ENCODE data around the gene ZNF324.

ZNF324 gene

DNA sequence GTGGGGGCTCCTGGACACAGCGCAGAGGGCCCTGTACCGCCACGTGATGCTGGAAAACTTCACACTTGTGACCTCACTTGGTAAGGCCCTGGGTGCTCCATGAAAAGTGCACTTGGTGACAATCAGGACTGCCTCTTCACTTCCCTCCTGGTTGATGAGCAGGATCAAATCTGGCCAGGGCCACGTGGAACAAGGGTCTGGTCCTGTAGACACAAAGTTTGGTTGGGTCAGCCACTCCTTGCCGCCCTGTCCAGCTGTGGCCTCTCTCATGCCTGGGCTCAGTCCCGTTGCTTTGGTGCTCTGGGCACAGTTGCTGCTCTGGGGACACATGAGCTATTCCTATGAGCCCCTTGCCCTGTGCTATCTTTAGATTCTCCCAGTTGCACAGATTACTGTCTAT, 13.1 kb upstream of the ZNF324 start:
- Histone ChIP-seq H3K4me2 (ENCODE audit: low read depth, low read length, poor library complexity, severe bottlenecking) (no peak overlapping the region), H3K36me3 (ENCODE audit: insufficient read depth, low read length) (no peaks in the 10 kb centered on the region), H3K9ac (ENCODE audit: low read depth, low read length, poor library complexity, severe bottlenecking) (no peak overlapping the region), H3F3A (ENCODE audit: low read depth) (no peaks in the 10 kb centered on the region), H3K4me1 (ENCODE audit: insufficient read depth, low read length, poor library complexity, severe bottlenecking) (peaks cover 14% of the 10 kb centered on the region), H3K4me3 (ENCODE audit: low read length, poor library complexity, severe bottlenecking) (no peak overlapping the region), H4K20me1 (ENCODE audit: insufficient read depth, low read length, poor library complexity, severe bottlenecking) (no peaks in the 10 kb centered on the region), H2AFZ (ENCODE audit: low read length) (no peak overlapping the region), H3K27me3 (ENCODE audit: insufficient read depth, low read length, poor library complexity, severe bottlenecking) (no peaks in the 10 kb centered on the region), H3K9me2 (replicated peaks; ENCODE audit: low read depth, low read length) (no peaks in the 10 kb centered on the region), H3K79me2 (ENCODE audit: insufficient read depth, low read length) (no peaks in the 10 kb centered on the region), H3K9me3 (ENCODE audit: insufficient read depth, low read depth, low read length) (peaks cover 4% of the 10 kb centered on the region; the same call in 1 of the 2 replicates)
- TF ChIP-seq, protein P1, sequence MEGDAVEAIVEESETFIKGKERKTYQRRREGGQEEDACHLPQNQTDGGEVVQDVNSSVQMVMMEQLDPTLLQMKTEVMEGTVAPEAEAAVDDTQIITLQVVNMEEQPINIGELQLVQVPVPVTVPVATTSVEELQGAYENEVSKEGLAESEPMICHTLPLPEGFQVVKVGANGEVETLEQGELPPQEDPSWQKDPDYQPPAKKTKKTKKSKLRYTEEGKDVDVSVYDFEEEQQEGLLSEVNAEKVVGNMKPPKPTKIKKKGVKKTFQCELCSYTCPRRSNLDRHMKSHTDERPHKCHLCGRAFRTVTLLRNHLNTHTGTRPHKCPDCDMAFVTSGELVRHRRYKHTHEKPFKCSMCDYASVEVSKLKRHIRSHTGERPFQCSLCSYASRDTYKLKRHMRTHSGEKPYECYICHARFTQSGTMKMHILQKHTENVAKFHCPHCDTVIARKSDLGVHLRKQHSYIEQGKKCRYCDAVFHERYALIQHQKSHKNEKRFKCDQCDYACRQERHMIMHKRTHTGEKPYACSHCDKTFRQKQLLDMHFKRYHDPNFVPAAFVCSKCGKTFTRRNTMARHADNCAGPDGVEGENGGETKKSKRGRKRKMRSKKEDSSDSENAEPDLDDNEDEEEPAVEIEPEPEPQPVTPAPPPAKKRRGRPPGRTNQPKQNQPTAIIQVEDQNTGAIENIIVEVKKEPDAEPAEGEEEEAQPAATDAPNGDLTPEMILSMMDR (conservative IDR thresholded peaks at IDR 0.05; ENCODE audit: low read length), result no peak
- TF ChIP-seq EZH2phosphoT487 (IDR thresholded peaks at IDR 0.05; ENCODE audit: borderline replicate concordance), result no peak

DNA sequence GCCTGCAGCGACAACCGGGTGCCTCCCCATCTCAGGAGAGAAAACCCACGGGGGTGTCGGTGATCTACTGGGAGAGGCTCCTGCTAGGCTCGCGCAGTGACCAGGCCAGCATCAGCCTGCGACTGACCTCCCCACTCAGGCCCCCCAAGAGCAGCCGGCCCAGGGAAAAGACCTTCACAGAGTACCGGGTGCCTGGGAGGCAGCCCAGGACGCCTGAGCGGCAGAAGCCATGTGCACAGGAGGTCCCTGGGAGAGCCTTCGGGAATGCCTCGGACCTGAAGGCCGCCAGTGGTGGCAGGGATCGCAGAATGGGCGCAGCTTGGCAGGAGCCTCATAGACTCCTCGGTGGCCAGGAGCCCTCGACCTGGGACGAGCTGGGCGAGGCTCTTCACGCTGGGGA, 11.6 kb upstream of the ZNF324 start:
- Histone ChIP-seq H2AFZ (ENCODE audit: low read length) (no peak overlapping the region), H3F3A (ENCODE audit: low read depth) (no peaks in the 10 kb centered on the region), H3K4me2 (ENCODE audit: low read depth, low read length, poor library complexity, severe bottlenecking) (no peak overlapping the region), H3K79me2 (ENCODE audit: insufficient read depth, low read length) (no peaks in the 10 kb centered on the region), H3K4me3 (ENCODE audit: low read length, poor library complexity, severe bottlenecking) (no peak overlapping the region), H3K9me3 (ENCODE audit: insufficient read depth, low read depth, low read length) (no peaks in the 10 kb centered on the region), H3K27me3 (ENCODE audit: insufficient read depth, low read length, poor library complexity, severe bottlenecking) (no peaks in the 10 kb centered on the region), H3K36me3 (ENCODE audit: insufficient read depth, low read length) (no peaks in the 10 kb centered on the region), H4K20me1 (ENCODE audit: insufficient read depth, low read length, poor library complexity, severe bottlenecking) (no peaks in the 10 kb centered on the region), H3K9ac (ENCODE audit: low read depth, low read length, poor library complexity, severe bottlenecking) (no peak overlapping the region), H3K9me2 (replicated peaks; ENCODE audit: low read depth, low read length) (no peaks in the 10 kb centered on the region), H3K4me1 (ENCODE audit: insufficient read depth, low read length, poor library complexity, severe bottlenecking) (peaks cover 14% of the 10 kb centered on the region)
- no peak for TF ChIP-seq EZH2phosphoT487 (IDR thresholded peaks at IDR 0.05; ENCODE audit: borderline replicate concordance)
- TF ChIP-seq, protein P1 (conservative IDR thresholded peaks at IDR 0.05; ENCODE audit: low read length), result no peak

DNA sequence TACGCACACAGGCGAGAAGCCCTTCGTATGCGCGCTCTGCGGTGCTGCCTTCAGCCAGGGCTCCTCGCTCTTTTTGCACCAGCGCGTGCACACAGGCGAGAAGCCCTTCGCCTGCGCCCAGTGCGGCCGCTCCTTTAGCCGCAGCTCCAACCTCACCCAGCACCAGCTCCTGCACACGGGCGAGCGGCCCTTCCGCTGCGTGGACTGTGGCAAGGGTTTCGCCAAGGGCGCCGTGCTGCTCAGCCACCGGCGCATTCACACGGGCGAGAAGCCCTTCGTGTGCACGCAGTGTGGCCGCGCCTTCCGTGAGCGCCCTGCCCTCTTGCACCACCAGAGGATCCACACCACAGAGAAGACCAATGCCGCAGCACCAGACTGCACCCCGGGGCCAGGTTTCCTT, 10.8 kb upstream of the ZNF324 start:
- no peaks in the 10 kb centered on the region for H4K20me1 ChIP-seq (ENCODE audit: insufficient read depth, low read length, poor library complexity, severe bottlenecking)
- H3K4me1 ChIP-seq (ENCODE audit: insufficient read depth, low read length, poor library complexity, severe bottlenecking), result peaks cover 9% of the 10 kb centered on the region
- H2AFZ ChIP-seq (ENCODE audit: low read length), result no peak overlapping the region
- H3K9me2 ChIP-seq (replicated peaks; ENCODE audit: low read depth, low read length), result no peaks in the 10 kb centered on the region
- no peaks in the 10 kb centered on the region for H3K36me3 ChIP-seq (ENCODE audit: insufficient read depth, low read length)
- no peak overlapping the region for H3K4me2 ChIP-seq (ENCODE audit: low read depth, low read length, poor library complexity, severe bottlenecking)
- no peaks in the 10 kb centered on the region for H3K79me2 ChIP-seq (ENCODE audit: insufficient read depth, low read length)
- no peak for TF ChIP-seq EZH2phosphoT487 (IDR thresholded peaks at IDR 0.05; ENCODE audit: borderline replicate concordance)
- TF ChIP-seq, protein P1 (conservative IDR thresholded peaks at IDR 0.05; ENCODE audit: low read length), result no peak
- no peaks in the 10 kb centered on the region for H3F3A ChIP-seq (ENCODE audit: low read depth)
- no peak overlapping the region for H3K9ac ChIP-seq (ENCODE audit: low read depth, low read length, poor library complexity, severe bottlenecking)
- no peaks in the 10 kb centered on the region for H3K27me3 ChIP-seq (ENCODE audit: insufficient read depth, low read length, poor library complexity, severe bottlenecking)
- no peak overlapping the region for H3K4me3 ChIP-seq (ENCODE audit: low read length, poor library complexity, severe bottlenecking)
- no peaks in the 10 kb centered on the region for H3K9me3 ChIP-seq (ENCODE audit: insufficient read depth, low read depth, low read length)
